Measurements from ENCODE around the gene OR9Q2. TPM values are rescaled to one million over a fixed set of nuclear protein-coding genes. Genes with fewer than 3 reads are reported as not detected.
"Not testable (repeated sequence)": the region's sequence is repeated elsewhere in the genome, so short reads cannot be mapped to it uniquely, and the experiment has no call there.

OR9Q2 gene
- total and polyA plus RNA-seq, 5 experiments from 2014 or later, result not detected

DNA sequence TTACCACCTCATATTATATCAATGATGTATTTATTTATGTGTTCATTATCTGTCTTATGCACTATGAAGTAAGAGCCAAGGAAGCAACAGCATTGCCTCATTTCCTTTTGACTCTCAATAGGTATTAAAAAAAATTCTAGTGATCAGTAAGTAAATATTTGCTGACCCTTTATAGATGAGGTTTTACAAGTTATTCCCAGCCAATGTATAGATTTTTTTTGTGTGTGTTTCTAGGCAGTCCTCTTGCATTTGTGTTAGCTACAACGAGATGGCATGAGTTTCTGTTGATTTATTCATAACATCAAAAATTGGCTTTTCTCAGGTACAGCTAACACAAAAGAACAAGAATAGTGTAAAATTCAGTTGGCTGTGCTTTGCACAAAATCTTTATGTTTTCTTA, 10.4 kb downstream of the OR9Q2 start:
- Mint-ChIP-seq H3K36me3 (peaks cover 0 to 15% (median 12%) of the 10 kb centered on the region in 3 donors), H3K27ac (no peak overlapping the region), H3K27me3 (peaks cover 9 to 26% (median 14%) of the 10 kb centered on the region in 5 donors), H3K9me3 (peaks cover 3 to 30% (median 13%) of the 10 kb centered on the region in 9 donors), H3K4me1 (no peaks in the 10 kb centered on the region), H3K4me3 (no peak overlapping the region)
- ATAC-seq (no peak), DNase-seq (no peak)
- POLR2A ChIA-PET, result no interaction called here

DNA sequence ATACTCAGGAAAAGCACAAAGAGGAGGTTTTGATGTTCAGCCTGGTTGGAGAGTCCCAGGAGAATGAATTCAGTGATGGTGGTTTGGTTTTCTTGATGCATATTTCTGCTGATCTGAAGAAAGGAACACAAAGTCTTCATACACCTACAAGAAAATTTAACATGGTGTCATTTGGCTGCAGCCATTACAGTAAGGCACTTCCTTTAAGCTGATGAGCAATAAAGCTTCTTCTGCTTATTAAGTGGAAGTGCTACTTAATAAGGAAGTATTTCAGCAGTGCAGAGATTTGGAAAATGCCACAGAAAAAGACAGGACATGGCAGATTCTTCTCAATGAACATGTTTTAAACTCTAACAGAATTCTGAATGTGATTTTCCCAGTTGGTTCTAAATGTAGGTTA, 15.2 kb downstream of the OR9Q2 start, which contains the start of gene OR1S2:
OR1S2 (minus strand) TSS at position 101 of the 400 bp plus-strand sequence; CDS start at position 101, 0 bp downstream.
- Mint-ChIP-seq H3K4me1 (no peaks in the 10 kb centered on the region), H3K4me3 (no peak within 1 kb of the TSS), H3K27me3 (peaks cover 11 to 45% (median 24%) of the 10 kb centered on the region in 5 donors), H3K9me3 (peaks cover 0 to 11% (median 1%) of the 10 kb centered on the region in 9 donors), H3K36me3 (peaks cover 0 to 3% (median 0%) of the 10 kb centered on the region in 3 donors), H3K27ac (no peak within 1 kb of the TSS)
- ATAC-seq, result no peak
- POLR2A ChIA-PET, result no interaction called here
- no peak for DNase-seq

DNA sequence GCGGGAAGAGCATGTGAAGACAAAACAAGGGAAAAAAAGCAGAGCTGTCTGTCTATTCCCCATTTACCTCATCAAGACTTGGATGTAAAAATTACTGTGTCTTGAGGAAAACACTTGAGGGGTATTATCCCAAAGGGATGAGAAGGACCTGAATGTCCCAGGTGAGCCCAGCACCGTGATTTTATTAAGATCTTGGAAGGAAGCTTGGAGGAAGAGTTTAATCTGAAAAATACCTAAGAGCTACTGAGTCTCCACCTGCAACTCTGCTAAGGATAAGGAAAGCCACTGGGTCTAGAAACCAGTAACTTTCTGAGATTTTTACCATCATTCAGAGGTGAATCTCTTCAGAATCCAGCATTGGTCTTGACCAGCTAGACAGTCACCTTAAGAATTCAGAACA, 23.6 kb downstream of the OR9Q2 start, which contains the start of gene OR1S1:
OR1S1 (plus strand) TSS at position 301 of the 400 bp plus-strand sequence.
- H3K4me1 Mint-ChIP-seq, H3K9me3 Mint-ChIP-seq, POLR2A ChIA-PET, H3K27ac Mint-ChIP-seq, ATAC-seq, H3K36me3 Mint-ChIP-seq, DNase-seq, H3K4me3 Mint-ChIP-seq: not testable (repeated sequence)
- peaks cover 2 to 20% (median 10%) of the 10 kb centered on the region in 5 donors for H3K27me3 Mint-ChIP-seq

DNA sequence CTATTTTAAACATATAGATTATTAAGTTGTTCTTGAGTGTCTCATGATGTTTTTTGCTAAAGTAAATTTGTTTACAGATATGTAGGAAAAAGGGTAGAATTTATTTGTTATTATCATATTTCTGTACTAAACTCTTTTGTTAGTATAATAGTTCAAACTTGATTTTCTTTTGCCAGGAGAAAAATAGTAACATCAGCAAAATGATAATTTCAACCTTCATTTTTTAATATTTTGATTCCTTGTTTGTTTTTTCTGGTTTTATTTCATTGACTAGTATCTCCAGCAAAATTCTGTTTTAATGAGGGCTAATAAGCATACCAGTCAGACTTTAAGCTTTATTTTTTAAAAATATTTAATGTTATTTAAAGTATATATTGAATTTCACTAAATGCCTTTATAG, 27.6 kb downstream of the OR9Q2 start:
- no peak for DNase-seq

DNA sequence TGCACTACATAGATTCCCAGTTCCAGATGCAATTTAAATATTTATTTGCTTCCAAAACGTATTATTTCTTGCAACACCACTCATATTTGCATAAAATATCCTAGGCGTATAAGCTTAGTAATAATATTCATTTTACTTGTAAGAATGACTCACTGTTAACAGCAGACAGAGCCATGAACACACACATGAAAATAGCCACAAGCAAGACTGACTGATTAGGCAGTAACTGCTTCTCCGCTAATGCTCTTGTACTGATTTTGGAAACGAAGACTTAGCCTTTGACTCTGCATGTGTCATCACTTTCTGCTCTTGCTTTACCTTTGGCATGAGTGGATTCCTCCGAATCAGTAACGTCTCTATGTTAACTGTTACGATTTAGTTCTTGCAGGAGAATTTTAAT, 33.9 kb downstream of the OR9Q2 start:
- ATAC-seq (no peak), DNase-seq (no peak)
- Mint-ChIP-seq H3K9me3 (peaks cover 0 to 2% (median 0%) of the 10 kb centered on the region in 9 donors), H3K27ac (no peak overlapping the region), H3K4me3 (no peak overlapping the region), H3K27me3 (peaks cover under 1 to 12% (median 3%) of the 10 kb centered on the region in 5 donors), H3K4me1 (no peaks in the 10 kb centered on the region), H3K36me3 (no peaks in the 10 kb centered on the region)
- POLR2A ChIA-PET, result no interaction called here

More for the DNA sequence above, 27.6 kb downstream of the OR9Q2 start:
- H3K4me1 Mint-ChIP-seq, result no peaks in the 10 kb centered on the region
- H3K27ac Mint-ChIP-seq, result no peak overlapping the region
- no peak for ATAC-seq
- peaks cover 0 to 4% (median 0%) of the 10 kb centered on the region in 9 donors for H3K9me3 Mint-ChIP-seq
- no peak overlapping the region for H3K4me3 Mint-ChIP-seq
- no peaks in the 10 kb centered on the region for H3K36me3 Mint-ChIP-seq
- POLR2A ChIA-PET, result no interaction called here
- H3K27me3 Mint-ChIP-seq, result peaks cover 0 to 20% (median 10%) of the 10 kb centered on the region in 5 donors

DNA sequence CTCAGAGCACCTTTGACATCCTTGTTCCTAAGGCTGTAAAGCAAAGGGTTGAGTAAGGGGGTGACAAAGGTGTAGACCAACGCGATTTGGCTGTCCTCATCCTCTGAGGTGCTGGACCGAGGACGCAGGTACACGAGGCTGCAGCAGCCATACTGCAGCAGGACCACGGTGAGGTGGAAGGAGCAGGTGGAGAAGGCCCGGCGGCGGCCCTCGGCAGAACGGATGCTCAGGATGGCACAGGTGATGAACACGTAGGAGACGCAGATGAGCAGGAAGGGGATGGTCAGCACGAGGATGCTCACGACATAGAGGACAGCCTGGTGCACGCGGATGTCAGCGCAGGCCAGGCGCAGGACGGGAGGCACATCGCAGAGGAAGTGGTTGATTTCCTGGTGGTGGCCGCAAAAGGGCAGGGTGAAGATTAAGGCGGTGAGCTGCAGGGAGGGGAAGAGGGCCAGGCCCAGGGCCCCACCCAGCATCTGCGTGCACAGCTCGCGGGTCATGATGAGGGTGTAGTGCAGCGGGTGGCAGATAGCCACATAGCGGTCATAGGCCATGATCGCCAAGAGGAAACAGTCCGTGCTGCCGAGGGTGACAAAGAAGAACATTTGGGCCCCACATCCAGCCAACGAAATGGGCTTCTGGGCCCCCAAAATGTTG, 39.2 kb downstream of the OR9Q2 start:
- POLR2A ChIA-PET, result no interaction called here
- ATAC-seq (no peak), DNase-seq (no peak)
- Mint-ChIP-seq H3K9me3 (peaks cover 0 to 11% (median 0%) of the 10 kb centered on the region in 9 donors), H3K4me3 (no peak overlapping the region), H3K36me3 (peaks cover 0 to 4% (median 0%) of the 10 kb centered on the region in 3 donors), H3K27me3 (peaks cover 1 to 14% (median 11%) of the 10 kb centered on the region in 5 donors), H3K4me1 (no peaks in the 10 kb centered on the region), H3K27ac (peak overlapping the region in 2 of 10 donors; percentile 57 to 83)

Other genes with a start within 250 kb of the OR9Q2 start
- not detected for gene OR9Q1, start 165.2 kb upstream of the OR9Q2 start, total RNA-seq
- not detected for gene OR9Q1, start 165.2 kb upstream of the OR9Q2 start, polyA plus RNA-seq
- gene OR6Q1, start 158.1 kb upstream of the OR9Q2 start, total RNA-seq, result not detected
- not detected for gene OR6Q1, start 158.1 kb upstream of the OR9Q2 start, polyA plus RNA-seq
- not detected for gene OR9I1, start 63.5 kb upstream of the OR9Q2 start, total RNA-seq
- not detected for gene OR9I1, start 63.5 kb upstream of the OR9Q2 start, polyA plus RNA-seq
- not detected for gene OR1S2, start 15.1 kb downstream of the OR9Q2 start, total RNA-seq
- gene OR1S2, start 15.1 kb downstream of the OR9Q2 start, polyA plus RNA-seq, result not detected
- not detected for gene OR1S1, start 23.6 kb downstream of the OR9Q2 start, total RNA-seq
- gene OR1S1, start 23.6 kb downstream of the OR9Q2 start, polyA plus RNA-seq, result not detected
- gene OR10Q1, start 39.8 kb downstream of the OR9Q2 start, total RNA-seq, result not detected
- not detected for gene OR10Q1, start 39.8 kb downstream of the OR9Q2 start, polyA plus RNA-seq
- gene OR10W1, start 79.2 kb downstream of the OR9Q2 start, total RNA-seq, result not detected
- gene OR10W1, start 79.2 kb downstream of the OR9Q2 start, polyA plus RNA-seq, result under 1 TPM in 1 of 3 donors, not detected in 2; 0.11 TPM
- not detected for gene OR5B17, start 170.0 kb downstream of the OR9Q2 start, total RNA-seq
- gene OR5B17, start 170.0 kb downstream of the OR9Q2 start, polyA plus RNA-seq, result not detected
- not detected for gene OR5B3, start 217.8 kb downstream of the OR9Q2 start, total RNA-seq
- not detected for gene OR5B3, start 217.8 kb downstream of the OR9Q2 start, polyA plus RNA-seq
- under 1 TPM; 0.26 to 0.38 TPM for gene OR5B2, start 239.1 kb downstream of the OR9Q2 start, total RNA-seq
- not detected for gene OR5B2, start 239.1 kb downstream of the OR9Q2 start, polyA plus RNA-seq